Prostate gland (tissue), 2 donors: ENCODE measurements around the gene MPV17L. TPM values are rescaled to one million over a fixed set of nuclear protein-coding genes. Genes with fewer than 3 reads are reported as not detected.
"Not testable (repeated sequence)": the region's sequence is repeated elsewhere in the genome, so short reads cannot be mapped to it uniquely, and the experiment has no call there.

Source experiments
- DNase-seq: peaks from one replicate; pipeline ENCODE4 v3.0.0-alpha.2; 2019; ENCODE audit warnings: low spot score
- H3K27ac ChIP-seq, 2 donors: fragments of 200-600 bp; sonication (generic); 2 replicates each; pipeline ENCODE4 v1.5.1; 2017 to 2019
- H3K27me3 ChIP-seq: fragments of 200-600 bp; sonication (generic); replicated peaks from 2 replicates; pipeline ENCODE4 v1.5.1; 2019; ENCODE audit not compliant: insufficient read depth
- H3K36me3 ChIP-seq, 2 donors: fragments of 200-600 bp; sonication (generic); 1 replicate in 1 of 2; 2 replicates in 1 of 2; pipeline versions ENCODE4 v1.5.1 to v1.8.1; 2017 to 2019
- H3K4me1 ChIP-seq: fragments of 200-600 bp; sonication (generic); replicated peaks from 2 replicates; pipeline ENCODE4 v1.5.1; 2019
- H3K4me3 ChIP-seq, 2 donors: fragments of 200-600 bp; sonication (generic); 2 replicates each; pipeline ENCODE4 v1.5.1; 2017 to 2019
- H3K9me3 ChIP-seq: fragments of 200-600 bp; sonication (generic); 2 replicates; pipeline ENCODE4 v1.5.1; 2017
- CTCF ChIP-seq, 4 experiments: fragments of 200-600 bp in 2 of 4; fragments of 450-650 bp in 2 of 4; sonication (generic) in 2 of 4; IDR thresholded peaks; 1 replicate in 3 of 4; 2 replicates in 1 of 4; pipeline ENCODE4 v1.5.1; 2016 to 2019; ENCODE audit warnings: antibody characterized with exemption in 4 of 4, mild to moderate bottlenecking in 2 of 4, moderate library complexity in 2 of 4
- POLR2A ChIP-seq: fragments of 450-650 bp; IDR thresholded peaks from one replicate; pipeline ENCODE4 v1.6.1; 2016; ENCODE audit warnings: antibody characterized with exemption, mild to moderate bottlenecking
- POLR2AphosphoS5 ChIP-seq: sonication (generic); formaldehyde crosslinking; IDR thresholded peaks from one replicate; pipeline ENCODE4 v1.6.1; 2017; ENCODE audit warnings: antibody characterized with exemption
- WGBS: methylation state at CpG from one replicate; pipeline ENCODE4 v1.1.5; 2018; 5-methylcytosine and 5-hydroxymethylcytosine counted together
- intact Hi-C: fragments of 100-400 bp; cut with DNase I; formaldehyde crosslinking; loops from one replicate; pipeline ENCODE4 v1.14.2; 2022
- total RNA-seq, 2 donors: library from RNA; depleted of rRNA; stranded (reverse); fragments of >200 nt; gene quantifications; one replicate each; pipeline ENCODE4 v1.1.0, GENCODE V29; 2016

MPV17L gene
- total RNA-seq, 2 donors from 2014 or later = 8.1 to 13.5 TPM

- no peaks in the 10 kb centered on the region for H3K9me3 ChIP-seq
- intact Hi-C loops = no loop called here
- no peak overlapping the region for H3K4me3 ChIP-seq
- H3K36me3 ChIP-seq = no peaks in the 10 kb centered on the region
- no peak overlapping the region for H3K27ac ChIP-seq
- DNase-seq = no peak
- WGBS = 76% methylated on average over 8 of the region's 8 CpGs
- no peaks in the 10 kb centered on the region for H3K27me3 ChIP-seq
- TF ChIP-seq POLR2A (no peak), POLR2AphosphoS5 (no peak), CTCF (IDR thresholded peaks at IDR 0.05) (no peak)
- H3K4me1 ChIP-seq = no peaks in the 10 kb centered on the region
Measured at GRCh38 chr16:15452246-15452855, 56.8 kb downstream of the MPV17L start.

- H3K27me3 ChIP-seq, H3K27ac ChIP-seq, DNase-seq, H3K4me3 ChIP-seq, H3K4me1 ChIP-seq, H3K36me3 ChIP-seq, intact Hi-C loops, H3K9me3 ChIP-seq: not testable (repeated sequence)
- 95% methylated on average over 7 of the region's 7 CpGs for WGBS
Measured at GRCh38 chr16:15453296-15453695, 57.7 kb downstream of the MPV17L start.

GRCh38 chr16:15454933-15455332, 59.4 kb downstream of the MPV17L start:
- intact Hi-C loops, H3K9me3 ChIP-seq, H3K36me3 ChIP-seq, H3K4me1 ChIP-seq, DNase-seq, H3K27ac ChIP-seq, H3K4me3 ChIP-seq, H3K27me3 ChIP-seq: not testable (repeated sequence)
- WGBS = 94% methylated on average over 11 of the region's 11 CpGs

GRCh38 chr16:15457400-15457799, 61.8 kb downstream of the MPV17L start:
- Histone ChIP-seq H3K27ac (no peak overlapping the region), H3K4me3 (no peak overlapping the region), H3K27me3 (no peaks in the 10 kb centered on the region), H3K9me3 (no peaks in the 10 kb centered on the region), H3K4me1 (no peaks in the 10 kb centered on the region), H3K36me3 (no peaks in the 10 kb centered on the region)
- DNase-seq = no peak
- no peak for TF ChIP-seq POLR2AphosphoS5
- TF ChIP-seq POLR2A = no peak
- no peak for TF ChIP-seq CTCF (IDR thresholded peaks at IDR 0.05)
- WGBS = 95% methylated on average over 3 of the region's 3 CpGs
- intact Hi-C loops = no loop called here

- no peak for TF ChIP-seq POLR2A
- no peak for TF ChIP-seq POLR2AphosphoS5
- no peak for TF ChIP-seq CTCF (IDR thresholded peaks at IDR 0.05)
- no peak for DNase-seq
- no peaks in the 10 kb centered on the region for H3K4me1 ChIP-seq
- no peak overlapping the region for H3K4me3 ChIP-seq
- no peaks in the 10 kb centered on the region for H3K9me3 ChIP-seq
- 69% methylated on average over 4 of the region's 4 CpGs for WGBS
- no peaks in the 10 kb centered on the region for H3K27me3 ChIP-seq
- no peaks in the 10 kb centered on the region for H3K36me3 ChIP-seq
- intact Hi-C loops = no loop called here
- H3K27ac ChIP-seq = no peak overlapping the region
Measured at GRCh38 chr16:15457958-15458357, 62.4 kb downstream of the MPV17L start.

GRCh38 chr16:15459791-15460190, 64.2 kb downstream of the MPV17L start:
- 90% methylated on average over 1 of the region's 1 CpG for WGBS

More at GRCh38 chr16:15459791-15460190, 64.2 kb downstream of the MPV17L start:
- intact Hi-C loops = no loop called here
- no peaks in the 10 kb centered on the region for H3K9me3 ChIP-seq
- no peak for TF ChIP-seq POLR2A
- TF ChIP-seq CTCF (IDR thresholded peaks at IDR 0.05) = no peak
- TF ChIP-seq POLR2AphosphoS5 = no peak
- H3K4me3 ChIP-seq = no peak overlapping the region
- no peak overlapping the region for H3K27ac ChIP-seq
- no peak for DNase-seq
- no peaks in the 10 kb centered on the region for H3K4me1 ChIP-seq
- H3K36me3 ChIP-seq = no peaks in the 10 kb centered on the region
- H3K27me3 ChIP-seq = no peaks in the 10 kb centered on the region
